SU-DHL-6 (cell line): Measurements from ENCODE around the gene FMNL1.

Experiments used
- CTCF ChIP-seq: fragments of 200-600 bp; sonication (generic); IDR thresholded peaks from one replicate; pipeline ENCODE4 v1.5.1; 2017; ENCODE audit warnings: antibody characterized with exemption, mild to moderate bottlenecking, low read length, moderate library complexity; ENCODE audit not compliant: insufficient read depth, poor library complexity, severe bottlenecking
- EZH2phosphoT487 ChIP-seq: fragments of 200-600 bp; sonication (generic), shearing (Covaris generic); conservative IDR thresholded peaks from 2 replicates; pipeline ENCODE4 v1.6.1; 2018; ENCODE audit warnings: mild to moderate bottlenecking, antibody characterized with exemption, low read length, moderate library complexity, mixed read lengths

- TF ChIP-seq CTCF: no peak
- no peak for TF ChIP-seq EZH2phosphoT487
Observed at GRCh38 chr17:45230787-45231480, 9.2 kb downstream of the FMNL1 start.
